ENCODE results near the gene GRIK3.
"Not testable (repeated sequence)": the region's sequence is repeated elsewhere in the genome, so short reads cannot be mapped to it uniquely, and the experiment has no call there.

Gene GRIK3

GRCh38 chr1:36909359-36909758 is 125.0 kb downstream of the GRIK3 start:
- not testable (repeated sequence) for DNase-seq

- no peak for DNase-seq
Measured at GRCh38 chr1:36908096-36908495, 126.2 kb downstream of the GRIK3 start.

- DNase-seq = no peak
Measured at GRCh38 chr1:36906555-36906954, 127.8 kb downstream of the GRIK3 start.

- DNase-seq = no peak
Measured at GRCh38 chr1:36905941-36906340, 128.4 kb downstream of the GRIK3 start.

GRCh38 chr1:36900128-36900527 is 134.2 kb downstream of the GRIK3 start:
- DNase-seq = no peak

- not testable (repeated sequence) for DNase-seq
Measured at GRCh38 chr1:36897813-36898212, 136.5 kb downstream of the GRIK3 start.

- DNase-seq = no peak
Measured at GRCh38 chr1:36894824-36895223, 139.5 kb downstream of the GRIK3 start.

GRCh38 chr1:36890776-36891175 is 143.5 kb downstream of the GRIK3 start:
- no peak for DNase-seq

- no peak for DNase-seq
Measured at GRCh38 chr1:36889478-36890226, 144.7 kb downstream of the GRIK3 start.

GRCh38 chr1:36888811-36889477 is 145.4 kb downstream of the GRIK3 start:
- no peak for DNase-seq

GRCh38 chr1:36885540-36886357 is 148.6 kb downstream of the GRIK3 start:
- no peak for DNase-seq

GRCh38 chr1:36884801-36885200 is 149.5 kb downstream of the GRIK3 start:
- DNase-seq = no peak

- no peak for DNase-seq
Measured at GRCh38 chr1:36884029-36884701, 150.2 kb downstream of the GRIK3 start.

- DNase-seq = no peak
Measured at GRCh38 chr1:36883315-36883949, 150.9 kb downstream of the GRIK3 start.

GRCh38 chr1:36882536-36883285 is 151.6 kb downstream of the GRIK3 start:
- no peak for DNase-seq

GRCh38 chr1:36881541-36881940 is 152.8 kb downstream of the GRIK3 start:
- DNase-seq = no peak

GRCh38 chr1:36881068-36881405 is 153.3 kb downstream of the GRIK3 start:
- DNase-seq = no peak

- DNase-seq = no peak
Measured at GRCh38 chr1:36880155-36881067, 153.9 kb downstream of the GRIK3 start.

- no peak for DNase-seq
Measured at GRCh38 chr1:36879613-36880012, 154.7 kb downstream of the GRIK3 start.

GRCh38 chr1:36876990-36877389 is 157.3 kb downstream of the GRIK3 start:
- DNase-seq = no peak

All from C1 segment of cervical spinal cord (tissue), 14 donors.